ENCODE measurements around the gene CDH16.

Gene CDH16

DNA sequence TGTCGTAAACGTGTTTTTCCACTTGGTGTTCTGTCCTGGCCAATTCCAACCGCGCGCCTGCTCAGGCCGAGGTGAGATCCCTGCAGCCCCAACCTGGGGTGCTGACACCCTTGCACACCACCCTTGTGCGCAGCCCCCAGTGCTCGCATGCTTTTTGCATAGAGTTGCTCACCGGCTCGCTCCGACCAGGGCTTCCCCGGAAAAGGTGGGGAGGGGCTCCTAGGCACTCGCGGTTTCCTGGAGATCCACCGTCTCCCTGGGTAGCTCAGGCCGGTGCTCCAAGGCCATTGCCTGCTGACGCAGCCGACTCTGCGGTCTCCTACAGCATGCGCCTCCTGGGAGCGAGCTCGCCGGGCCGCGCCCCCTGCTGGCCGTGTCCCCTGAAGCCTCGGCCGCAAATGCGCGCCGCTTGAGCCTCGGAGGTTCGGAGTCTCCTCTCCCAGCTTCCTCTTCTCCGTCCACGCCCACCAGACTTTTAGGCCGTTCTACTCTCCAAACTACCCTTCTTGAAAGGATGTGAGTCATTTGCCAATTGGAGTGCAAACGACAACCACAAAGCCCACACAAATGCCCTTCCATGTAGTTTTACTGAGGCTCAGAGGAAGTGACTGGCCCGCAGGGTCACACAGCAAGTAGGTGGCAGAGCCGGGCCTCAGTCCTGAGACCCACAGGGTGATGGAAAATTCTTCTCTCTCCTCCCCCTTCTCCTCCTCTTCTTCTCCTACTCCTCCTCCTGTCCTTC, 45.6 kb downstream of the CDH16 start:
- no peak for TF ChIP-seq FOXP2 (optimal IDR thresholded peaks at IDR 0.05; ENCODE audit: borderline replicate concordance, extremely low read depth, extremely low read length, insufficient read depth)
- no peak for TF ChIP-seq REST (IDR thresholded peaks at IDR 0.05; ENCODE audit: insufficient read depth in 1 of 2, low read depth in 2 of 2, low read length in 2 of 2)
- peak; percentile 68; the same call in 1 of the 2 replicates for TF ChIP-seq SIN3A (IDR thresholded peaks at IDR 0.05; ENCODE audit: borderline replicate concordance, insufficient read depth, low read length)
- TF ChIP-seq TAF1 (IDR thresholded peaks at IDR 0.05; ENCODE audit: borderline replicate concordance, insufficient read depth, low read length) = peak; percentile 59; the same call in 1 of the 2 replicates
- TF ChIP-seq POLR2AphosphoS5 (IDR thresholded peaks at IDR 0.05; ENCODE audit: low read depth, low read length) = 0 out of 2 replicates have a peak, but pooled peaks have one; percentile 51

- TF ChIP-seq FOXP2 (optimal IDR thresholded peaks at IDR 0.05; ENCODE audit: borderline replicate concordance, extremely low read depth, extremely low read length, insufficient read depth) = no peak
- no peak for TF ChIP-seq TAF1 (IDR thresholded peaks at IDR 0.05; ENCODE audit: borderline replicate concordance, insufficient read depth, low read length)
- no peak for TF ChIP-seq SIN3A (IDR thresholded peaks at IDR 0.05; ENCODE audit: borderline replicate concordance, insufficient read depth, low read length)
- no peak for TF ChIP-seq POLR2AphosphoS5 (IDR thresholded peaks at IDR 0.05; ENCODE audit: low read depth, low read length)
- no peak for TF ChIP-seq REST (IDR thresholded peaks at IDR 0.05; ENCODE audit: insufficient read depth in 1 of 2, low read depth in 2 of 2, low read length in 2 of 2)
Measured at GRCh38 chr16:66872559-66872942, 46.1 kb downstream of the CDH16 start.

- TF ChIP-seq FOXP2 (optimal IDR thresholded peaks at IDR 0.05; ENCODE audit: borderline replicate concordance, extremely low read depth, extremely low read length, insufficient read depth) (no peak), SIN3A (IDR thresholded peaks at IDR 0.05; ENCODE audit: borderline replicate concordance, insufficient read depth, low read length) (no peak), POLR2AphosphoS5 (IDR thresholded peaks at IDR 0.05; ENCODE audit: low read depth, low read length) (no peak), REST (IDR thresholded peaks at IDR 0.05; ENCODE audit: insufficient read depth in 1 of 2, low read depth in 2 of 2, low read length in 2 of 2) (no peak), TAF1 (IDR thresholded peaks at IDR 0.05; ENCODE audit: borderline replicate concordance, insufficient read depth, low read length) (no peak)
Measured at GRCh38 chr16:66871840-66872239, 46.8 kb downstream of the CDH16 start.

DNA sequence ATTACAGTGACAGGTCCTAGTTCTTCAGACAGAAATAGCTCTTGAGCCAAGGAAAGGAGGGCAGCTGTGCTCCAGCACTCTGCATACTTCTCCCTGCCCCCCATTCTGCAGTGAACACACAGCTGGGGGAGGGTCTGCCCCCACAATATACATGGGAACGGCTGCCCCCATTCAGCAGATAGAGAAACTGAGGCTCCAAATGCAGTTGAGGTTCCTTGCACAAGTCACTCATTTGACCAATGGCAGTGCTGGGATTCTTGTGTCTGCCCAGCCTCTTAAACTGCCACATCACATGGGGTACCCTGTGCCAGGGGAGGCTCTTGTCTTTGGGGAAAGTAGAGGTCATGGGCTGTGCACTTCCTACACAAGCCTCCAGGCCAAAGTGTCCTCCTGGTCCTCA, 49.3 kb downstream of the CDH16 start:
- TF ChIP-seq TAF1 (IDR thresholded peaks at IDR 0.05; ENCODE audit: borderline replicate concordance, insufficient read depth, low read length) = no peak

DNA sequence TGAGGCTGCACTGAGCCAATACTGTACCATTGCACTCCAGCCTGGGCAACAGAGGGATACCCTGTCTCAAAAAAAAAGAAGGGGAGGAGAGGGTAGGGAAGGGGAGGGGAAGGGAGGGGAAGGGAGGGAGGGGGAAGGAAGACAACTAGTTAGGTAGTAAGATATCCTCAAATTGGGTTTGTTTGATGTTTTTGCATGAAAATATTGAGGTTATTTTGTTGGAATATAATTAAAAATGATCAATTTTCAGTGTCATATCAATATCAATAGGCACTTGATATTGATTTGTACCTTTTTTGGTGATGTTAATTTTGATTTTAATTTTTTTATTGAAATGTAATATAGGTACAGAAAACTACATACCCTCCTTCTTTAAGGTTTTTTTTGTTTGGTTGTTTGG, 55.0 kb downstream of the CDH16 start:
- no peak for TF ChIP-seq TAF1 (IDR thresholded peaks at IDR 0.05; ENCODE audit: borderline replicate concordance, insufficient read depth, low read length)
- TF ChIP-seq REST (IDR thresholded peaks at IDR 0.05; ENCODE audit: insufficient read depth in 1 of 2, low read depth in 2 of 2, low read length in 2 of 2) = no peak
- TF ChIP-seq FOXP2 (optimal IDR thresholded peaks at IDR 0.05; ENCODE audit: borderline replicate concordance, extremely low read depth, extremely low read length, insufficient read depth) = no peak
- TF ChIP-seq POLR2AphosphoS5 (IDR thresholded peaks at IDR 0.05; ENCODE audit: low read depth, low read length) = no peak
- no peak for TF ChIP-seq SIN3A (IDR thresholded peaks at IDR 0.05; ENCODE audit: borderline replicate concordance, insufficient read depth, low read length)
